Mononuclear cell (primary cell): ENCODE results near the gene GPC6. TPM values are rescaled to one million over a fixed set of nuclear protein-coding genes. Genes with fewer than 3 reads are reported as not detected.

Experiments used
- H3K27me3 ChIP-seq: 2 replicates; pipeline ENCODE4 v1.6.0; 2011; ENCODE audit warnings: low read length, control low read depth; ENCODE audit not compliant: insufficient read depth
- H3K4me1 ChIP-seq: 2 replicates; pipeline ENCODE4 v1.5.1; 2011; ENCODE audit warnings: mild to moderate bottlenecking, low read length, control low read depth; ENCODE audit not compliant: insufficient read depth
- H3K4me3 ChIP-seq: 2 replicates; pipeline ENCODE4 v1.5.1; 2011; ENCODE audit warnings: mild to moderate bottlenecking, low read length, moderate library complexity
- H3K9me3 ChIP-seq: 2 replicates; pipeline ENCODE4 v1.5.1; 2011; ENCODE audit warnings: low read depth, mild to moderate bottlenecking, control low read depth, low read length
- total RNA-seq: library from RNA; depleted of rRNA; stranded (reverse); fragments of >200 nt; gene quantifications from one replicate; pipeline ENCODE4 v1.2.3, GENCODE V29; 2012

The GPC6 gene
- total RNA-seq, 1 donor = 0.31 TPM

DNA sequence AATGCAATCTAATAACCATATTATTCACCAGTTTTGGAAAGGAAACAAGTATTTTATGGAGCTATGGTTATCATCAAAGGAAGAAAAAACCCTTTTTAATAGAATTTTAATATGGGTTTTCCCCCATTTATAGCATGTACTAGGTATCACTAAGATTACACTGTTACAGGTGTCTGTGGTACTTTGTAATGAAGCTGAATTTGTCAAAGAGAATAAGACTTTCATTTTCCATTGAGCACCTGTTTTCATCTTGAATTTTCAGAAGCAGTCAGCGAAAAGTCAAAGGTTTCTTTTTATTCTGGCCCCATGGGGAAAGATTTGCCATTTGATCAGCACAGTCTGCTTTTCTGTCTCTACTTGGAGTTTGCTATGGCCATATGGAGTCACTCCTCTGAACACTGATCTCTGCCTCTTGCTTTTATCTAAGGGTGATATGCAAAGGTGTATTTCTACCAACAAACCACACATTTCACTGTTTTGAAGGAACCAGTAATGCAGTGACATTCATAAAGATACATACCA, 662.9 kb downstream of the GPC6 start:
- Histone ChIP-seq H3K4me1 (no peaks in the 10 kb centered on the region), H3K27me3 (no peaks in the 10 kb centered on the region), H3K9me3 (no peaks in the 10 kb centered on the region), H3K4me3 (no peak overlapping the region)

DNA sequence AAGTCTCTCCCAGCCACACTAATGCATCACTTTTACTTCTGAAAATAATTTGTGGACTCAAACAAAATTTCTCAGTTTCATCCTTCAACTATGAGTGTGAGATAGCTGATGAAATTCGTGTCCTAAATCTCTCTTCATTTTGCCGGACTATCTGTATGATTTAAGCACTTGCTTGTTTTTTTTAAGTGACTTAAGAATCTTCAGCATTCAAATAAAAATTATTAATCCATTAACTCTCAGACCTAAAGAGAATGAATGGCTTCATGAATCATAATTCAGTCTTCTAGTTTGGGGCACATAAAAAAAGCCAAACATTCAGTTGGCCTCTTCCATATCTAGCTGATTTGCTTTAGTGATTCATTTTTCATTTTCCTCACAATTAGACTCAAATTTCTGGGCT, 673.4 kb downstream of the GPC6 start:
- Histone ChIP-seq H3K4me3 (no peak overlapping the region), H3K4me1 (no peaks in the 10 kb centered on the region), H3K27me3 (no peaks in the 10 kb centered on the region), H3K9me3 (no peaks in the 10 kb centered on the region)

DNA sequence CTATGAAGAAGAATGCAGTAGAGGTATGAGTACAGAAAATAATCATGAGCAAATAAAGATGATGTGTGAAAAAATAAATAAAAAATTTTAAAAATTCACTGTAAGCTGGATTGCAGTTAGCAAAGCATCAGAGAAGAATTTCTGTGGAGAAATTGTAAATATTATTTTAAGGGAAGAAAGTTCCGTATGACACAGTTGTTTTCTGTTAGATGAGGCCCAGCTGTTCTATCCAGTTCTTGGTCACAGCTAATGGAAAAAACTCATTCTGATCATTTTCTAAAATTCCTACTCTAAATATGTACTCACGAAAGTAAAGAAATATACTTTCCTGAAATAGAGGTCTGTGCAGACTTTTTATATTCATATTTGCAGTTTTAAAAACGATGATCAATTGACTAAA, 674.1 kb downstream of the GPC6 start:
- Histone ChIP-seq H3K4me3 (no peak overlapping the region), H3K27me3 (no peaks in the 10 kb centered on the region), H3K9me3 (no peaks in the 10 kb centered on the region), H3K4me1 (no peaks in the 10 kb centered on the region)

DNA sequence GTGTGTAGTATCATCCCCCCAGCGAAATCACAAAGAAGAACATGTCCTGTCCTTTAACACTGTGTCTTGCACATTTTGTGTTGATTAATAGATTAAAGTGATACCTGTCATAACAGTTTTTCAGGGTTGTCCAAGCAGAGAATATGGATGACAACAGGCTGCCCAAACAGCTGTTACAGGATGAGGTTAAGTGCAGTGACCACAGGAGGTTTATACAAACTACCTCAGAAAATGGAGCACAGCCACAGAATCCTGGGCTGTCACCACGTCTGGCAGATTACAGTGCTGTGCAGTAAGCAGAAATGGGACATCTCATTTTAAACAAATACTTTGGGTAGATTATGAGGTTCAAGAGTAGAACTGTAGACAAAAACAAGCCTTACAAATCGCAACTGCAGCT, 677.3 kb downstream of the GPC6 start:
- Histone ChIP-seq H3K9me3 (no peaks in the 10 kb centered on the region), H3K4me1 (no peaks in the 10 kb centered on the region), H3K27me3 (no peaks in the 10 kb centered on the region), H3K4me3 (no peak overlapping the region)

DNA sequence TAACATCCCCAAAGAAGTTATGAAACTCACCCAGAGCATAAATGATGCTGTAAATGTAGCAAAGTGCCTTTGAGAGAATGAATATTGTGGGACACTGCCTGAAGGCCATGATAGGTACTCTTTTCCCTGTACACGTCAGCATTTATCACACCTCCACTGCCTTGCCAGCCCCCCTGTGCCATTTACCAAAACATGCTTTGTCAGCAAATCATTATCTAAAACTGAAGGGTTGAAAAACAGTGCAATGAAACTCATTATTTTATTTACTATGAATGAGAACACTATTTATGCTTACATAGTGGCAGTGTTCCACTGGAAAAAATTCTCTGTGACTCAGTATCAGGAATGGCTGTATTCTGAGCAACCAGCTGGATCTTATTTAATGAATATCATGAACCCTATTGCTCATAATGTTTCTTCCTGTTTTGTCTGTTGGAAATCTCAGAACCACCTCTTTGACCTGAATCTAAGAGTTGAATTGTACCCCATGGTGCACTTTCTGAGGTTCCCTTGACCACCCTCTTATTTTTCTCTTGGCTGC, 688.7 kb downstream of the GPC6 start:
- Histone ChIP-seq H3K9me3 (no peaks in the 10 kb centered on the region), H3K4me3 (no peak overlapping the region), H3K4me1 (no peaks in the 10 kb centered on the region), H3K27me3 (no peaks in the 10 kb centered on the region)

DNA sequence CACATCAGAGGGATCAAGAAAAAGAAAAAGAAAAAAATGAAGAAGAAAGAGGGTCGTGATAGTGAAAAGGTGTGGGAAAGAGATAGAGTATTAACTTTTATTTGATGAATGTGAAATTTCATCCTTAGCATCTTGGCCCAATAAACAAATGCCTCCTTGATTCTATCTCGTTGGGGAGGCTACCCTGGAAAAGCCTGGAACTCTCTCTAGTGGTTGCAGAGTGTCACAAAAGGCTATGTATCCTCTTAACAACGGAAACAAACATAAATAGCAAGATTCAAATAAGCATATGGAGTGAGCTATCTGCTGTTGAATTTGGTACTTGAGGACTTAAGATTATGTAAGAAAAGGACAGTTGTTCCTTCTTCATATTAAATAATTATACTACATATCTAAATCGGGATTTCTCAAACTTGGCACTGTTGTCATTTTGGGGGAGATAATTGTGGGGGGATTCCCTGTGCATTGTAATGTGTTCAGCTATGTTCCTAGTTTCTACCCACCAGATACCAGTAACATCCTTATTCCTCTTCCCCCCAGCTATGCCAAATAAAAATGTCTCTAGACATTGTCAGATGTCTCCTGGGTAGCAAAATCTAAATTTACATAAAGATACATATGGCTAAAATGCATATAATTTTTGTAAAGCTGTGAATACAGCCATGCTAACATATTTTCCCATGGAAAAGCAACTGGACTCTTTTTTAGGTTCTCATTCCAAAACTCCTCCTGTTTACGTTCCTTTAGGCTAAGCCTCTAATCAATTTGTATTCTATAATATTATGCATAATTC, 695.7 kb downstream of the GPC6 start:
- no peaks in the 10 kb centered on the region for H3K4me1 ChIP-seq
- H3K27me3 ChIP-seq = no peaks in the 10 kb centered on the region
- H3K4me3 ChIP-seq = no peak overlapping the region
- H3K9me3 ChIP-seq = no peaks in the 10 kb centered on the region

DNA sequence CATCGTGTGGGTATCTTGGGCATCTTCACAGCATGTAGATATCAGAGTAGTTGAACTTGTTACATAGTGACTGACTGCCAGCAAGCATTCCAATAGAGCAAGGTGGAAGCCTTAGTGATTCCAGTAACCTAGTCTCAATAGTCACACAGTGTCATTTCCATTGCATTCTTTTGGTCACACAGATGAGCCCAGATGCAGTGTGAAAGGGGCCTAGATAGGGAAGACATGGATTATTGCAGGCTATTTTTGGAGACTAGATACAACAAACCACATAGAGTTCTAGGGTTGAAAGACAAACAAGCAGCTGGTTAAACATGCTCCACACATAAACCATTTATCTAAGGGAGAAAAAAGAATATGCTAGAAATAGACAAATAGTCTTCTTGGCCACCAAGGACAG, 699.4 kb downstream of the GPC6 start:
- no peaks in the 10 kb centered on the region for H3K27me3 ChIP-seq
- no peaks in the 10 kb centered on the region for H3K9me3 ChIP-seq

DNA sequence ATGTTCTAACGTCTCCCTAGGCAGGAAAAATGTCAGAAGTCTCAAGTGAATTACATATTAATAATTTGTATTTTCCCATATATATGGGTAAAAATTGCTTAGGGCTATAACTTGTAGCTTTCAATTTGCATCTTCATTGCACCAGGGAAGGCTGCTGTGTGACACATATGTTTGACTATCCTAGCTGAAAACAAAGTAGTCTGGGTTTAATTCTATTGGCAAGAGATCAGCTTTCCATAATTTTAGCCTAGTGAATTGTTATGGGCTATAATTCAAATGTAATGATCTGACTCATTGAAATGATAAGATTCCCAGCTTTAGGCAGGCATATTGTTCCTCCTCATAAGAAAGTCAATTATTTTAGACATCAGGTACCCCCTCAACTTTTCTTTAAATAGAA, 699.8 kb downstream of the GPC6 start:
- no peaks in the 10 kb centered on the region for H3K27me3 ChIP-seq
- H3K4me3 ChIP-seq = no peak overlapping the region
- H3K4me1 ChIP-seq = no peaks in the 10 kb centered on the region
- no peaks in the 10 kb centered on the region for H3K9me3 ChIP-seq

More for the DNA sequence above, 699.4 kb downstream of the GPC6 start:
- Histone ChIP-seq H3K4me1 (no peaks in the 10 kb centered on the region), H3K4me3 (no peak overlapping the region)

DNA sequence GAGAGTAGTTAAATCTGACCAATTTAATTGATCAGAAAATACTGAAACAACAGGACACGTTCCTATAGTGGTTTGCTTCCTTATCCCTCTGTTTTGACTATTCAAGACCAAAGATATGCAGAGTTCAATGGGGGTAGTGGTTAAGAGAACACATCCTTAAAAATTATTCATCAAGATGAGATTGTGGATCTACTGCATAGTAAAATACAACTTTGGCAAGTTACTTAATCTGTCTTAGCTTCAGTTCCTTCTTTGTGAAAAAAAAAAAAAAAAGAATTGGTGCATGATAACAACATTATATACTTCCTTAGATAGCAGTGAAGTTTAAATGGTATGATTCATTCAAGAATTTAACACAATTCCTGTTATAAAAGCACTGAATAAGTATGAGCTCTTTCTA, 700.8 kb downstream of the GPC6 start:
- H3K9me3 ChIP-seq = no peaks in the 10 kb centered on the region
- no peak overlapping the region for H3K4me3 ChIP-seq
- H3K27me3 ChIP-seq = no peaks in the 10 kb centered on the region

DNA sequence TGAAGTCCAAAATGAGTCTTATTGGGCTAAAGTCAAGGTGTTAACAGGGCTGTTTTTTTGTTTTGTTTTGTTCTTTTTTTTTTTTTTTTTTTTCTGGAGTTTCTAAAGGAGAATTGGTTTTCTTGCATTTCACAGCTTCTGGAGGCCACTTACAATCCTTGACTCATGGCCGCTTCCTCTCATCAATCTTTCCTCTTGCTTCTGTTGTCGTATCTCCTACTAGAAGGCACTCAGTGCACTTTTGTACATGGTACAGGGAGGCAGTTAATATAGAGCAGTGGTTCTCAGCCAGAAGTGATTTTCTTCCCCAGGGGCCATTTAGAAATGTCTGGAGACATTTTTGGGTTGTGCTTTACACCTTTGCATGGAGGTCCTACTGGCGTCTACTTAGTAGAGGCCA, 706.3 kb downstream of the GPC6 start:
- Histone ChIP-seq H3K4me1 (no peaks in the 10 kb centered on the region), H3K27me3 (no peaks in the 10 kb centered on the region), H3K4me3 (no peak overlapping the region), H3K9me3 (no peaks in the 10 kb centered on the region)

More for the DNA sequence above, 700.8 kb downstream of the GPC6 start:
- H3K4me1 ChIP-seq = no peaks in the 10 kb centered on the region

DNA sequence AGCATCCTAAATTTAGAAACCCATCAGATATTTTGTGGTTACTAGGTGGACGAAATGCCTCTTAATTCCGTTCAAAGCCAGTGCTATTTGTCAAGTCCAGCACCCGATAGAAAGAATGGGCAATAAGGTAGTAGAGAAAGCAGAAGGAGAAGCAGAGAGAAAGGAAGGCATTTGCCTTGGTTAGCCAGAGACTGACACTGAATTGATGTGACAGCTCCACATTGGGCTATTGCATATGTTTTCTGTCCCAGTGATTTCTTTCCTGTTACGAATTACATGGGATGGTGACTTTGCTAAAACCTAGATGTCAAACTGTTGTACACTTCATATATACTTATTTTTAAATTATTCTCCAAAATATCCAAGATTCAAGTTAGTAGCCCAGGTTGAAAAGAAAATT, 710.3 kb downstream of the GPC6 start:
- Histone ChIP-seq H3K4me3 (no peak overlapping the region), H3K27me3 (no peaks in the 10 kb centered on the region), H3K4me1 (no peaks in the 10 kb centered on the region), H3K9me3 (no peaks in the 10 kb centered on the region)

DNA sequence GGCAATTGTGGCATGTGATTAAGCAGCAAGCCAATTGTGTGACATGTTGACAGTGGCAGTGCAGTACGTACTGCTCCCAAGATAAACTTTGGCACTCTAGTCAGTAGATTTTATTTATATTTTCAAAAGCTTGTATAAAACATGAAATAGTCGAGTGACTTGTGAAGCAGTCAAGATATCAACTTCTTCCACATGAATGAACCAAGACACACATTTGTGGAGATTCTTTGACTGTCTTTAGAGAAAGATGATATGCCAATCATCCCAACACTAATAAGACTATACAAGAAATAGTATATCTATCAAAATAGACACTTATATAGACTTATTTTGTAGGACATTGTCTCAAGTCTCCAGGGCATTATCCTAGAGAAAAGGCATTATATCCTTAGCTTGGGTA, 714.8 kb downstream of the GPC6 start:
- H3K27me3 ChIP-seq = no peaks in the 10 kb centered on the region
- H3K4me1 ChIP-seq = no peaks in the 10 kb centered on the region
- no peaks in the 10 kb centered on the region for H3K9me3 ChIP-seq
- H3K4me3 ChIP-seq = no peak overlapping the region

DNA sequence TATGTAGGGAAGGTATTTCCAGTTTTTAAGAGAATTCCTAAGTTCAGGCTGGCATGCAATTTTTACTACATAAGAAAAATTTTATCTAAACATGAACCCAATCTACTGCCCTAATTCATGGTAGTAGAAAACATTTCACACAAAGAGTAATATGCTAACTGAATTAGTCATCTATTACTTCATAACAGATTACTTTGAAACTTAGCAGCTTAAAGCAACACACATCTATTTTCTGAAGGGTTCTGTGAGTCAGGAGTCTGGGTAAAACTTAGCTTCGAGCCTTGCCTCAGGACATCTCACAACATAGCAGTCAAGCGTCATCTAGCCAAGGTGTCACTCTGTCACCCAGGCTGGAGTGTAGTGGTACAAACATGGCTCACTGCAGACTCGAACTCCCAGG, 715.4 kb downstream of the GPC6 start:
- H3K4me3 ChIP-seq = no peak overlapping the region
- no peaks in the 10 kb centered on the region for H3K4me1 ChIP-seq
- H3K27me3 ChIP-seq = no peaks in the 10 kb centered on the region
- no peaks in the 10 kb centered on the region for H3K9me3 ChIP-seq

DNA sequence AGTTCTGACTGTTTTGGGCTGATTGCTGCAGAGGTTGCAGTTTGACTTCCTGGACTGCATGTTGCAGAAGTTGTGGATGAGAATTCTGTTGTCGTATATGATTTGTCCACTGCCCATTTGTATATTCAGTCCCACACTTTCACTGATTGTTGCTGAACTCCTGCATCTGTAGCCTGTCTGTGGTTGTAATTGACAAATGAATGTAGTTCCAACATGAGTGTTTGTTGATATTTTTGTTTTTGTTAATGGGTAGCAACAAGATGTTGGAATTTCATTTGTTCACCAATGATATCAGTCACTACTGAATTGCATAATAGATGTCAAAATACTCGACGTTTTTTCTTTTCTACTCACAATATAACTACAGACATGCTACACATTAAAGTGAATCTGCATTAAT, 719.0 kb downstream of the GPC6 start:
- Histone ChIP-seq H3K4me3 (no peak overlapping the region), H3K9me3 (no peaks in the 10 kb centered on the region), H3K4me1 (no peaks in the 10 kb centered on the region), H3K27me3 (no peaks in the 10 kb centered on the region)

DNA sequence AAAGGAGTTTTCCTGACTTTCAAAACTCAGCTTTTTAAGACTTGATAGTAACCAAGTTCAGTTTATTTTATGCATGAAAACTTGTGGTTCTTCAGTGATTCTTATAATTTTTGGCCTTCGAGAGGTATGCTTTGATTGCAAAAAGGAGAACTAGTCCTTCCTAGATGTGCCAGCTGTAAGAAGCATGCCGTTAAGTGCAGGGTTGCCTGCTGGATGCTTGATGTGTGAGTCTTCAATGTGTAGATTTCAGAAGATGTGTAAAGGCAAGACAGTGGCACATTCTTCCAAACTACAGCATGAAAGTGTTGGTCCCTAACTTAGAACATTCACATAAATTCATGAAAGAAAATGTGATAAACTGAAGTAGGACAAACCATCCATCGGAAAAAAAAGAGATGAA, 720.4 kb downstream of the GPC6 start:
- no peaks in the 10 kb centered on the region for H3K27me3 ChIP-seq

DNA sequence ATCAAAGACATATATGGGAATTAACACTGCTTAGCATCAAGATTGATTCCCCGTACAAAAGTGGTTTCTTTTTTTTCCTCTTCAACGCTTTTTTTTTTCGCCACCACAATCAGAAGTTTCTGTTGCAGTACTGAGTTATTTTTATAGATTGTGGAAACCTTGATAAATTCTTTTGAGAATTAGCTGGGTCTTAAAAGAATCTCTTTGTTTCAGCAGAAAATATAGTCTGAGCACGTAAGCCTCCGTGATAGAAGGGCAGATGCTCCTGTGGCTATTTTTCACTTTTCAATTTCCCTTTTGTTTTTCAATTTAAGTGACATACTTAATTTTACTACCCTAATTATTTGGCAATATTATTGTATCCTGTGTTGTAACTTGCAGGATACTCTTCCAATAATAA, 721.0 kb downstream of the GPC6 start:
- Histone ChIP-seq H3K9me3 (no peaks in the 10 kb centered on the region), H3K4me1 (no peaks in the 10 kb centered on the region), H3K4me3 (no peak overlapping the region), H3K27me3 (no peaks in the 10 kb centered on the region)

More for the DNA sequence above, 720.4 kb downstream of the GPC6 start:
- Histone ChIP-seq H3K4me3 (no peak overlapping the region), H3K4me1 (no peaks in the 10 kb centered on the region), H3K9me3 (no peaks in the 10 kb centered on the region)
